Activated naive CD8-positive, alpha-beta T cell (primary cell): ENCODE measurements around the gene SIAH1.
"Not testable (repeated sequence)": the region's sequence is repeated elsewhere in the genome, so short reads cannot be mapped to it uniquely, and the experiment has no call there.

Experiments used
- H3K27ac Mint-ChIP-seq: one replicate; pipeline ENCODE4 v1.8.0; 2021; ENCODE audit warnings: mixed read lengths
- H3K27me3 Mint-ChIP-seq: one replicate; pipeline ENCODE4 v1.8.0; 2021; ENCODE audit warnings: mixed read lengths
- H3K36me3 Mint-ChIP-seq: one replicate; pipeline ENCODE4 v1.8.0; 2021; ENCODE audit warnings: mixed read lengths
- H3K4me1 Mint-ChIP-seq: one replicate; pipeline ENCODE4 v1.8.0; 2021; ENCODE audit warnings: low read depth, mixed read lengths
- H3K4me3 Mint-ChIP-seq: one replicate; pipeline ENCODE4 v1.8.0; 2021; ENCODE audit warnings: mild to moderate bottlenecking, mixed read lengths
- H3K9me3 Mint-ChIP-seq: one replicate; pipeline ENCODE4 v1.8.0; 2021; ENCODE audit warnings: low read depth, mixed read lengths

SIAH1 gene

DNA sequence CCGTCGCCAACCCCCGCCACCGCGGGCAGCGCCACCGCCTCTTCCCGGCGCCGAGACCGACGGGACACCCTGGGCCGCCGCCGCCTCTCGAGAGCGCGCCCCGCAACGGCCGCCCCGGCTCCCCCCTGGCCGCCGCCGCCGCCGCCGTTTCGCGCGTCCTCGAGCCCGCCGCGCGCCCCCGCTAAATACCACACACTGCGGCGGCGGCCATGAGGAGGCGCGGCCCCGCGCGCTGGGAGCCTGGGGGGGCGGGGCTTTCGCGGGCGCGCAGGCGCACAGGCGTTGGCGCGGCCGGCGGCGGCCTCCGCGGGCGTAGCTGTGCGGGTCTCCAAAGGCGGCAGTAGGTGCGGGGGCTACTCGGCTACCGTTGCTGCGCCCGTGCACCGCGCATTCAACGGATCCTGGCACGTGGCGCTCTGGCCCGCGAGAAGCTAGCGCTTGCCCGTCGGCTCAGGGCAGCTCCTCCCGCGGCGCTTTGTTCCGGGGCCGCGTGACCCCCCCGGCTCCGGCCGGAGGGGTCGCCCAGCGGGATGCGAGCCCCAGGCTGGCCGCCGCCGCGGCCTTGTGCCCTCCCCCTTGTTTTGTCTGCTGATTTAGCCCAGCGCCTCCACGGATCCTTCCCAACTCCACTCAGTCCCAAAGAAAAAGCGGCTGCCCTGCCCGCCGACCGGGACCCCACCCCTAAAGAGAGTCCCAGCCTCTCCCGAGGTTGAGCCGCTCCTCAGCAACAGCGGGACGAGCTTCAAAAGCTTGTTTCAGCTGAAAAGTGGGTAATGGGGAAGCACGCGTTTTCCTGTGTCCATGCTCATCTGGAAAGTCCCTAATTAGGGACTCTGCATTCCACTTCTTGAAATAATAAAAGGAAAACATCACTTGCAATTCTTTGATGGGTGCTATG, at the start of gene SIAH1:
Gene SIAH1, minus strand, starts transcription at position 161 of the 898 bp plus-strand sequence. CDS start 22,985 bp downstream, outside the sequence.
- Mint-ChIP-seq H3K4me1 (peaks cover 25% of the 10 kb centered on the region), H3K4me3 (peak within 1 kb of the TSS; percentile 95), H3K27ac (peak within 1 kb of the TSS; percentile 96), H3K27me3 (no peaks in the 10 kb centered on the region), H3K36me3 (no peaks in the 10 kb centered on the region), H3K9me3 (no peaks in the 10 kb centered on the region)

DNA sequence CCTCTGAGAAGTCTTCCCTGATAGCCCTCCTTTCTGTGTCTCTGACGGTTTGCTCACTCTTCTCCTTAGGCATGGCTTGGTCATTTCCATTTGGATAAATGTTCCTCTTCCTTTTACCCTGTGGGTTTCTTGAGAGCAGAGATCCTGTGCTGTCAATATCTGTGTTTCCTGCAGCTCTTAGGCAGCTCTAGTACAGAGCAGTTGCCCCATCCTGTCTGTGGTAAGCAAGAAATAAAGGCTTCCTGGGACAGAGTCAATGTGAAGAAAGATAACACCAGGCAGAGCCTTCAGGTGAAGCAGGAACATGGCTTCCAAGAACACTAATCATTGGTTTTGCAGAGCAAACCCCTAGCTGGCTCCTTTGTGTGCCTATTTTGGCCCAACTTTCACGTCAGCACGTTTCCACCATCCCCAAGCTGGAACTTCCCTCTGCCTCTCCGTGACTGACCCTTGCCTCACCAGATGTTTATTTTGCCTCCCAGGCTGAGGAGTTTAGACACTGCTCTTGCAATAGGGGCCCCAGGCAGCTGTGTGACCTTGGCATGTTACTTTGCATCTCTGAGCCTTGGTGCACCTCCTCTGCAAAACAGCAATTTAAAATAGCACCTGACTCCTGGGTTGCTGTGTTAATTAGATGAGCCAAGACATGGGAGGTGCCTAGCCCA, 49.6 kb upstream of the SIAH1 start:
- Mint-ChIP-seq H3K27ac (no peak overlapping the region), H3K36me3 (no peaks in the 10 kb centered on the region), H3K27me3 (no peaks in the 10 kb centered on the region), H3K4me3 (no peak overlapping the region), H3K9me3 (no peaks in the 10 kb centered on the region), H3K4me1 (peaks cover 10% of the 10 kb centered on the region)

DNA sequence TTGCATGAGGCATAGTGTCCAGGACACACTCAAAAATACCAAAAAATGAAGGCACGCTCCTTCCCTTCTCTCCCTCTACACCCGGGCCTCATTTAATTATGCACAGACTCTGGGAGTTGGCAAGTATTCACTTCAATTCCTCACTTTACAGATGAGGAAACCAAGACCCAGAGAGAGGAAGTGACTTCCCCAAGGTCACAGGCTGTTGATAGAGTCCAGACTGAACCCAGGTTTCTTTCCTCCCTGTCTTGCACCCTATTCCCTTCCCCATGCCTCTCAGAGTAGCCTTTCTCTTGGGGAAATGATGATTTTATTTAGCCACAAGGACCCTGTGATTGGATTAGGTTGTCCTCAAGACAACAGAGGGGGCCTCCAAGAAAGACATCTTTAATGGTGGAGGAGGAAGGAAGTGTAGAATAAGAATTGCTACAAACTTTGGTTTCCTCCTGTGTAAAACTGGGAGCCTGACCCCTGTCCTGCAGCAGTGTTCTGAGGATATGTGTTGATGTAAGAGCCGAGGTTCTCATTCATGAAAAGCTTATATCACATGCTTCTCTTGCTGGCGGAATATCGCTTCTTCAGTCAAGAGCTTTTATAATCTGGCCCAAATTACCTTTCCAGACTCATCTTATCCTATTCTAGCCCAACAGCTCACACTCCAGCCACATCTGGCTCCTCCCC, 48.8 kb upstream of the SIAH1 start:
- no peak overlapping the region for H3K4me3 Mint-ChIP-seq
- H3K36me3 Mint-ChIP-seq, result no peaks in the 10 kb centered on the region
- no peaks in the 10 kb centered on the region for H3K9me3 Mint-ChIP-seq
- H3K4me1 Mint-ChIP-seq, result peaks cover 10% of the 10 kb centered on the region
- no peaks in the 10 kb centered on the region for H3K27me3 Mint-ChIP-seq
- no peak overlapping the region for H3K27ac Mint-ChIP-seq

- Mint-ChIP-seq H3K27me3 (no peaks in the 10 kb centered on the region), H3K4me1 (peaks cover 10% of the 10 kb centered on the region), H3K36me3 (no peaks in the 10 kb centered on the region), H3K27ac (no peak overlapping the region), H3K9me3 (no peaks in the 10 kb centered on the region), H3K4me3 (no peak overlapping the region)
Observed at GRCh38 chr16:48433116-48433849, 48.1 kb upstream of the SIAH1 start.

DNA sequence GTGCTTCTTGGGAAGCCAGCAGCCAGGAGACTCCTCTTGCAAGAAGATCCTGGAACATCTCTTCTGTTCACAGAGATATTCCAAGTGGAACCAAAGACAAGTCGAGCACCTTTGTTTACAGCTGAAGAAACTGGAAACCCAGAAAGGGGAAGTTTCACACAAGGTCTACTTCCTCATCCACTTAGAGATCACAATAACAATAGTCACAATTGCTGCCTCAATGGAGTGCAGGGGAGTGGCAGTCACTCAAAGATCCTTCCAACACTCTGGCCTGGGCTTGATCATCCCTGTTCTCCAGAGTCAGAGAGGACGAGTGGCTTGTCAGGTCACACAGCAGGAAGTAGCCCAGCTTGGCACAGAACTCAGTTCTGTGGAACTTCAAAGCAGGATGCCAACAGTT, 46.9 kb upstream of the SIAH1 start:
- Mint-ChIP-seq H3K4me1 (peaks cover 10% of the 10 kb centered on the region), H3K27me3 (no peaks in the 10 kb centered on the region), H3K9me3 (no peaks in the 10 kb centered on the region), H3K27ac (no peak overlapping the region), H3K36me3 (no peaks in the 10 kb centered on the region), H3K4me3 (no peak overlapping the region)

DNA sequence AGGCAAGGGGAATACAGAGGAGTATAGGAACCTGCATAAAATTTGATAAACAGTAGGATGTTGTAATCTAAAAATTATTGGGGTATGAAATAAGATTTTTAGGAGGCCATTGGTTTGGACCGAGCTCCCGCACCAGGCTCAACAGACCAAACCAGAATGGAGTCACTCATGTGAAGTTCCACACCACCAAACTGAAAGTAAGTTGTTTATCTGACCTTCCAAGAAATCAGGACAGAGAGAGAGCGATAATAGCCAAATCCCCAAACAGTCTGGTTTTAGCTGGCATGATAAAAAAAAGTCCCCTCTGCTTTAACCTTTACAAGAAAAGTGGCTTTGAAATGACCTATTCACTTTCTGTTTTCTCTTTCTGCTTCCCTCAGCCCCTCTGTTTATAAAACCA, 45.7 kb upstream of the SIAH1 start:
- Mint-ChIP-seq H3K4me1 (peaks cover 10% of the 10 kb centered on the region), H3K4me3 (no peak overlapping the region), H3K27ac (no peak overlapping the region), H3K27me3 (no peaks in the 10 kb centered on the region), H3K9me3 (no peaks in the 10 kb centered on the region), H3K36me3 (no peaks in the 10 kb centered on the region)

GRCh38 chr16:48426244-48427141, 41.3 kb upstream of the SIAH1 start:
- Mint-ChIP-seq H3K4me3 (no peak overlapping the region), H3K27ac (no peak overlapping the region), H3K27me3 (no peaks in the 10 kb centered on the region), H3K36me3 (no peaks in the 10 kb centered on the region), H3K4me1 (no peaks in the 10 kb centered on the region), H3K9me3 (no peaks in the 10 kb centered on the region)

DNA sequence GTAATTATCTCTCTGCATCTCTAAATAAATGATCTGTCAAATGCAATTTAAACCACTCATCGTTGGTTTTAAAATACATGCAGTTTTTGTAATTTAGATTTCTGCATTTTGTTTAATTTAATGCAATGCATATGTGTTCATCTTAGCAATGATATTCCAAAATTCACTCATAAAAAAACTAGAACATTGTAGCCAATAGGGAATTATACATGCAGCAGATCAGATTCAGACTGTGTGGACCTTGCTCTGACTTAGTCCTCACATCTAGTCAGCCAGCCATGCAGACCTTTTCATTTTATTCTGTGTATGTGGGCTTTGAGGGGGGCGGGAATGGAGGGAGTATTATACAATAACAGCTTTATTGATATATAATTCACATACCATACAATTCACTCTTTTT, 37.3 kb upstream of the SIAH1 start:
- Mint-ChIP-seq H3K27ac (no peak overlapping the region), H3K4me3 (no peak overlapping the region), H3K4me1 (no peaks in the 10 kb centered on the region), H3K27me3 (no peaks in the 10 kb centered on the region), H3K9me3 (no peaks in the 10 kb centered on the region), H3K36me3 (no peaks in the 10 kb centered on the region)

DNA sequence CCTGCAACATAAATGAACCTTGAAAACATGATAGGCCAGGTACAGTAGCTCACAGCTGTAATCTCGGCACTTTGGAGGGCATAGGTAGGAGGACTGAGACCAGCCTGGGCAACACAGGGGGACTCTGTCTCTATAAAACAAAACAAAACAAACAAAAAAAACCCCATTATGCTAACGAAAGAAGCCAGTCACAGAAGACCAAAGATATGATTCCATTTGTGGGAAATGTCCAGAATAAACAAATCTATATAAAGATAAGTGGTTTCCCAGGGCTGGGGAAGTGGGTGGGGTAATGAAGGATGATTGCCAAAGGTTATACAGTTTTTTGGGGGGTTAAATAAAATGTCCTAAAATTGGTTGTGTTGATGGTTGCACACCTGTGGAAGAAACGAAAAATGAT, 36.5 kb upstream of the SIAH1 start:
- H3K9me3 Mint-ChIP-seq, result no peaks in the 10 kb centered on the region
- H3K4me3 Mint-ChIP-seq, result no peak overlapping the region
- no peaks in the 10 kb centered on the region for H3K36me3 Mint-ChIP-seq
- H3K27me3 Mint-ChIP-seq, result no peaks in the 10 kb centered on the region
- H3K27ac Mint-ChIP-seq, result no peak overlapping the region
- H3K4me1 Mint-ChIP-seq, result no peaks in the 10 kb centered on the region

- Mint-ChIP-seq H3K4me3 (no peak overlapping the region), H3K9me3 (no peaks in the 10 kb centered on the region)
Observed at GRCh38 chr16:48420437-48420836, 35.2 kb upstream of the SIAH1 start.

GRCh38 chr16:48416617-48417016, 31.4 kb upstream of the SIAH1 start:
- not testable (repeated sequence) for H3K27me3 Mint-ChIP-seq

More at GRCh38 chr16:48420437-48420836, 35.2 kb upstream of the SIAH1 start:
- H3K4me1 Mint-ChIP-seq, result no peaks in the 10 kb centered on the region
- H3K27me3 Mint-ChIP-seq, result no peaks in the 10 kb centered on the region
- H3K36me3 Mint-ChIP-seq, result no peaks in the 10 kb centered on the region
- no peak overlapping the region for H3K27ac Mint-ChIP-seq

DNA sequence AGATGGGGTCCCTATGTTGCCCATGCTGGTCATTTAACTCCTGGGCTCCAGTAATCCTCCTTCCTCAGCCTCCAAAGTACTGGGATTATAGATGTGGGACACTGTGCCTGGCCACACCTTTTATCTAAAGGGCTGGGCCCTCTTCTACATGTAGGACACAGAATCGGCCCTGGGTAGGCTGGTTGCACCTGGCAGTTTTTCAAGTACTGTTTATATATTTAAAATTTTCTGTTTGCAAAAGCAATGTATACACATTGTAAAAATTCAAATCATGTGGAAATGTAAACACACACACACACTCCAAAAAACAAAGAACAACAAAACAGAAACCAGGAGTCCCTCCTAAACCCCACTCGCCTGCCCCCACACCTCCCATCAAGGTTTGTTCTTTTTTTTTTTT, 28.1 kb upstream of the SIAH1 start:
- H3K4me3 Mint-ChIP-seq, result no peak overlapping the region
- H3K4me1 Mint-ChIP-seq, result peaks cover 3% of the 10 kb centered on the region
- H3K27ac Mint-ChIP-seq, result no peak overlapping the region
- H3K9me3 Mint-ChIP-seq, result no peaks in the 10 kb centered on the region
- no peaks in the 10 kb centered on the region for H3K36me3 Mint-ChIP-seq
- peaks cover 1% of the 10 kb centered on the region for H3K27me3 Mint-ChIP-seq

More at GRCh38 chr16:48416617-48417016, 31.4 kb upstream of the SIAH1 start:
- H3K4me3 Mint-ChIP-seq, H3K9me3 Mint-ChIP-seq, H3K36me3 Mint-ChIP-seq, H3K27ac Mint-ChIP-seq, H3K4me1 Mint-ChIP-seq: not testable (repeated sequence)

- H3K27me3 Mint-ChIP-seq, result peaks cover 1% of the 10 kb centered on the region
- H3K27ac Mint-ChIP-seq, result no peak overlapping the region
- H3K36me3 Mint-ChIP-seq, result no peaks in the 10 kb centered on the region
- peaks cover 3% of the 10 kb centered on the region for H3K4me1 Mint-ChIP-seq
- no peaks in the 10 kb centered on the region for H3K9me3 Mint-ChIP-seq
- no peak overlapping the region for H3K4me3 Mint-ChIP-seq
Observed at GRCh38 chr16:48409839-48410632, 24.8 kb upstream of the SIAH1 start.
